ENCODE results near the gene UBE2A. TPM values are rescaled to one million over a fixed set of nuclear protein-coding genes. Genes with fewer than 3 reads are reported as not detected.

Gene UBE2A
- total RNA-seq, 4 donors from 2014 or later, result 26.1 to 87.9 (median 72.5) TPM

DNA sequence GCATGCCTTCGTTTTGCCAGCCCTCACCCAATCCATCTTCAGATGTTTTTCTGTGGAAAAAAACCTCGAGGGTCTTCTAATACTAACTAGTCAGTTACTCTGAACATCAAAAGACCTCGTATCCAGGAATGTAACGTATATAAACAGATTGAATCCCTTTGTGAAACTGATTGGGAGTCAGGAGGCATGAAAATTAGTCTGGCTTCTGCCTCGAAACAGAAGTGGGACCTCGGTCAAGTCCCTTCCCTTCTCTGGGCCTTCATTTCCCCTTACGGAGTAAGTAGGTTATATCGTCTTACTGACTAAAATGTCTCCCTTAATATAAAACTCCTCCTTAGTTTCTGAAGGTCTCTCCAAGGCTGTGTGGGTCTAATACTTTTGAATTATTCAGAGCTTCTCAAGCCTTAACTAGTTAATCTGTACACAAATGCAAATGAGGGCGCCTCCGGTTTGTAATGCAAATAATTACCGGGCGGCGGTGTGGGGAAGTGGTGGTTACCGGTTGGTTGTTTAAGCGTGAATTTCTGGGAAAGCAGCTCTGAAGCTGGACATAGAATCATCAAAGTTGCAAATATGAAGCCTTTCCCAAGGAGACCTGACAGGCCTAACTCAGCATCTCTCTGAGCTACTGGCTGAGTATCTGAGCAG lies 43.3 kb downstream of the UBE2A start:
- peaks cover 0 to 4% (median 0%) of the 10 kb centered on the region in 4 donors for H3K4me1 ChIP-seq
- DNase-seq, result peak; percentile 37
- WGBS, 2 donors (ENCODE audit: low coverage in 1 of 2), result 58 to 87% methylated on average over 3 to 15 of the region's 15 CpGs
- no peaks in the 10 kb centered on the region for H3K36me3 ChIP-seq
- H3K9me3 ChIP-seq, result no peaks in the 10 kb centered on the region
- no peaks in the 10 kb centered on the region for H3K27me3 ChIP-seq
- TF ChIP-seq, protein P1, sequence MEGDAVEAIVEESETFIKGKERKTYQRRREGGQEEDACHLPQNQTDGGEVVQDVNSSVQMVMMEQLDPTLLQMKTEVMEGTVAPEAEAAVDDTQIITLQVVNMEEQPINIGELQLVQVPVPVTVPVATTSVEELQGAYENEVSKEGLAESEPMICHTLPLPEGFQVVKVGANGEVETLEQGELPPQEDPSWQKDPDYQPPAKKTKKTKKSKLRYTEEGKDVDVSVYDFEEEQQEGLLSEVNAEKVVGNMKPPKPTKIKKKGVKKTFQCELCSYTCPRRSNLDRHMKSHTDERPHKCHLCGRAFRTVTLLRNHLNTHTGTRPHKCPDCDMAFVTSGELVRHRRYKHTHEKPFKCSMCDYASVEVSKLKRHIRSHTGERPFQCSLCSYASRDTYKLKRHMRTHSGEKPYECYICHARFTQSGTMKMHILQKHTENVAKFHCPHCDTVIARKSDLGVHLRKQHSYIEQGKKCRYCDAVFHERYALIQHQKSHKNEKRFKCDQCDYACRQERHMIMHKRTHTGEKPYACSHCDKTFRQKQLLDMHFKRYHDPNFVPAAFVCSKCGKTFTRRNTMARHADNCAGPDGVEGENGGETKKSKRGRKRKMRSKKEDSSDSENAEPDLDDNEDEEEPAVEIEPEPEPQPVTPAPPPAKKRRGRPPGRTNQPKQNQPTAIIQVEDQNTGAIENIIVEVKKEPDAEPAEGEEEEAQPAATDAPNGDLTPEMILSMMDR (IDR thresholded peaks at IDR 0.05), result no peak
- no peak for TF ChIP-seq EP300 (IDR thresholded peaks at IDR 0.05; ENCODE audit: low read depth)
- intact Hi-C loops (cut with DNase I; ENCODE audit: low total_unique reads) (no loop called here), in situ Hi-C loops (cut with MboI; ENCODE audit: low pct_ligation_motif_present in 1 of 4, low pct_unique_long_range_greater_than_20kb in 1 of 4, low sequenced_read_pairs in 3 of 4) (no loop called here)
- H3K27ac ChIP-seq, result peak overlapping the region in 1 of 4 donors; percentile 37
- H3K4me3 ChIP-seq, result no peak overlapping the region

DNA sequence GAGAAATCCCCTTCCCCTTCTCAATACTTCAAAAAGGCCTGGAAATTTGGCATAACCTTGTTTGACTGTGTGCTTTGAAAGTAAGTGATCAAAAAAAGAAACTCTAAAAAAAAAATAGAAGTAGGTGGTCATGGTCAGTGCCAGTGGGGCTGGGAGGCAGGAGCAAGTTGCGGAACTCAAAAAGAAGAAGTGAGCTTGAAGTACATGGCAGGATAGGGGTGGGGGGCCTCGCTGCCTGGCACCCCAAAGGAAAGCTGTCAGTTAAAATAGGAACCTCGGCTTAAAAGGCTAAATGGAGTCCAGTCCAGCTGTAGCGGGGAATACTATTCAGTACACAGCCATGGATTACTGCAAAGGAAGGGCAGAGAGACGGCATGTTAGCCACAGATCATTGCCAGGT lies 44.1 kb downstream of the UBE2A start:
- peaks cover 0 to 7% (median 0%) of the 10 kb centered on the region in 4 donors for H3K4me1 ChIP-seq
- H3K27me3 ChIP-seq, result no peaks in the 10 kb centered on the region
- intact Hi-C loops (cut with DNase I; ENCODE audit: low total_unique reads), result no loop called here
- peak overlapping the region in 1 of 4 donors; percentile 37 for H3K27ac ChIP-seq
- WGBS, 2 donors (ENCODE audit: low coverage in 1 of 2), result 70 to 80% methylated on average over 1 to 5 of the region's 5 CpGs
- in situ Hi-C loops (cut with MboI; ENCODE audit: low pct_ligation_motif_present in 1 of 4, low pct_unique_long_range_greater_than_20kb in 1 of 4, low sequenced_read_pairs in 3 of 4), result no loop called here
- DNase-seq, result peak; percentile 24
- no peak overlapping the region for H3K4me3 ChIP-seq
- no peaks in the 10 kb centered on the region for H3K9me3 ChIP-seq
- H3K36me3 ChIP-seq, result no peaks in the 10 kb centered on the region
- TF ChIP-seq POLR2A (IDR thresholded peaks at IDR 0.05), result no peak
- TF ChIP-seq, protein P1 (IDR thresholded peaks at IDR 0.05), result no peak
- TF ChIP-seq EP300 (IDR thresholded peaks at IDR 0.05; ENCODE audit: low read depth), result no peak
- no peak for TF ChIP-seq POLR2AphosphoS5 (IDR thresholded peaks at IDR 0.05)

DNA sequence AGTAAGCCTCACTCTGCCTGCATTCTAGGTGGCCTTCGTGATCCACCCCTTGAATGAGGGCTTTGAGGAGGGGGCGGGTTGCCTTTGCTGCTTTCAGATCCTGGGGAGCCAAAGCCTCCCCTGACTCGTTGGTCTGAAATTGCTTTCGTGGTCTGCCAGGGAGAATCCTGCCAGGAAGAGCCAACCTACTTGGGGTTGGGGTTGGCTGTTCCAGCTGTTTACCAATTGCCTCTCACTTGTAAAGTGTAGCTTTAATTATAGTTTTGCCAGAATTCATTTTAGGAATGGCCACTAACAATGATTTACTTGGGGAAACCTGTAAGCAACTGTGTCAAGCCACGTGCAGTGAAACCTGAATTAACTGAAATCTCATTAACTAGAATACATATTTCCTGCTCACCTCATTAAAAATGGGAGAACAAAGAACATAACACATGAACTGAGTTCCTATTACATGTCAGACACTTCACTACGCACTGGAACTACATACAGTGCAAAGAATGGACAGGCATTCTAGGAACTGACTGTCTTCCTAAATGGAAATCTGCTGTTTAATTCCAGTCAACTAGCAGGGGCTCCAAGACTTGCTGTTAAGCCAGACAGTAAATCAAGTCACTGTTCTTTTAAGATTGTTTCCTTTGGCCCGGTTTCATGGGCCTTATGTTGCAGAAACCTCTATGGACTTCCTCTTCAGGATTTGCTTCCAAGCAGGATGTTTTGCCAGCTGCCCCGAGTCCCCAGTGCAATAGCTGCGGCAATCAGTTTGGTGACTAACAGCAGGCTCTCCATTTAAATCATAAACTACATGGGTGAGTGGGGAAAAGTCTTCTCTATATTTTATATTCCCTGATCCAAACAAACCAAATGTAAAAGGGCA lies 48.2 kb downstream of the UBE2A start:
- in situ Hi-C loops (cut with MboI; ENCODE audit: low pct_ligation_motif_present in 1 of 4, low pct_unique_long_range_greater_than_20kb in 1 of 4, low sequenced_read_pairs in 3 of 4) (no loop called here), intact Hi-C loops (cut with DNase I; ENCODE audit: low total_unique reads) (no loop called here)
- WGBS, 2 donors (ENCODE audit: low coverage in 1 of 2), result 48% methylated on average over 9 of the region's 9 CpGs; no CpG with 5 or more reads in 1 of the 2 donors
- no peaks in the 10 kb centered on the region for H3K27me3 ChIP-seq
- TF ChIP-seq EP300 (IDR thresholded peaks at IDR 0.05; ENCODE audit: low read depth) (no peak), POLR2AphosphoS5 (IDR thresholded peaks at IDR 0.05) (no peak), POLR2A (IDR thresholded peaks at IDR 0.05) (no peak)
- TF ChIP-seq, protein P1 (IDR thresholded peaks at IDR 0.05), result no peak
- H3K27ac ChIP-seq, result peak overlapping the region in 1 of 4 donors; percentile 48
- no peaks in the 10 kb centered on the region for H3K9me3 ChIP-seq
- no peaks in the 10 kb centered on the region for H3K36me3 ChIP-seq
- no peak overlapping the region for H3K4me3 ChIP-seq
- H3K4me1 ChIP-seq, result peaks cover 0 to 7% (median 0%) of the 10 kb centered on the region in 4 donors
- peak; percentile 33 for DNase-seq

DNA sequence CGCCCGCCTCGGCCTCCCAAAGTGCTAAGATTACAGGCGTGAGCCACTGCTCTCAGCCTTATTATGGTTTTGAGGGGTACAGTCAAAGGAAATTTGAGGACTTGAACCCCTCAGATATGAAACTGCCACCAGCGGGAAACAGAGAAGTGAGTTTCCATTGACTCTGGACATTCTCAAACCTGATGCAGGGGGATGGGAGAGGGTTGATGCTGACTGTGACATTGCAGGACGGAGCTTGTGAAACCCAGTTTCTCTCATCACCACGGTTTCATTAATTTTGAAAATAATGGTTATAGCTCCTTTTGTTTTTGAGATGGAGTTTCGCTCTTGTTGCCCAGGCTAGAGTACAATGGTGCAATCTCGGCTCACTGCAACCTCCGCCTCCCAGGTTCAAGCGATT lies 50.1 kb downstream of the UBE2A start:
- Histone ChIP-seq H3K36me3 (no peaks in the 10 kb centered on the region), H3K27me3 (no peaks in the 10 kb centered on the region), H3K4me1 (peaks cover 0 to 7% (median 0%) of the 10 kb centered on the region in 4 donors), H3K9me3 (no peaks in the 10 kb centered on the region), H3K4me3 (no peak overlapping the region), H3K27ac (no peak overlapping the region)
- no peak for DNase-seq
- in situ Hi-C loops (cut with MboI; ENCODE audit: low pct_ligation_motif_present in 1 of 4, low pct_unique_long_range_greater_than_20kb in 1 of 4, low sequenced_read_pairs in 3 of 4) (no loop called here), intact Hi-C loops (cut with DNase I; ENCODE audit: low total_unique reads) (no loop called here)
- TF ChIP-seq, protein P1 (IDR thresholded peaks at IDR 0.05), result no peak
- TF ChIP-seq POLR2AphosphoS5 (IDR thresholded peaks at IDR 0.05) (no peak), EP300 (IDR thresholded peaks at IDR 0.05; ENCODE audit: low read depth) (no peak), POLR2A (IDR thresholded peaks at IDR 0.05) (no peak)
- WGBS, 2 donors (ENCODE audit: low coverage in 1 of 2), result 94% methylated on average over 11 of the region's 11 CpGs; no CpG with 5 or more reads in 1 of the 2 donors
